NCI-H2196 treated with DMSO at 0.1 percent for 48 hours (cell line): ENCODE results near the gene FRYL.

ENCODE experiments used
- DNase-seq: peaks from one replicate; lab custom pipeline; 2025; ENCODE audit not compliant: unreplicated experiment; lab: John Stamatoyannopoulos, UW

The FRYL gene

GRCh38 chr4:48565362-48566033, 214.6 kb downstream of the FRYL start:
- no peak for DNase-seq

- no peak for DNase-seq
Measured at GRCh38 chr4:48564151-48564550, 215.9 kb downstream of the FRYL start.

GRCh38 chr4:48558819-48559218, 221.3 kb downstream of the FRYL start:
- DNase-seq: no peak

DNA sequence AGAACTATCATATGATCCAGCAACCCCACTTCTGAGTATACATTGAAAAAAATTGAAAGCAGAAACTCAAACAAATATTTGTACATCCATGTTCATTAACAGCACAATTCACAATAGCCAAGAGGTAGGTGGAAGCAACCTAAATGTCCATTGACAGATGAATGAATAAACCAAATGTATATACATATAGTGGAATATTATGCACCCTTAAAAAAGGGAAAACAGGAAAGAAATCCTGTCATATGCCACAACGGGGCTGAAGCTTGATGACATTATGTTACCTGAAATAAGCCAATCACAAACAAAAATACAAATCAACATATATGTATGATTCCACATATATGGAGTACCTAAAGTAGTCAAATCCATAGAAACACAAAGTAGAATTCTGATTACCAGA, 222.1 kb downstream of the FRYL start:
- DNase-seq: no peak

GRCh38 chr4:48557478-48557877, 222.6 kb downstream of the FRYL start:
- no peak for DNase-seq

GRCh38 chr4:48556268-48556667, 223.8 kb downstream of the FRYL start:
- DNase-seq: no peak

DNA sequence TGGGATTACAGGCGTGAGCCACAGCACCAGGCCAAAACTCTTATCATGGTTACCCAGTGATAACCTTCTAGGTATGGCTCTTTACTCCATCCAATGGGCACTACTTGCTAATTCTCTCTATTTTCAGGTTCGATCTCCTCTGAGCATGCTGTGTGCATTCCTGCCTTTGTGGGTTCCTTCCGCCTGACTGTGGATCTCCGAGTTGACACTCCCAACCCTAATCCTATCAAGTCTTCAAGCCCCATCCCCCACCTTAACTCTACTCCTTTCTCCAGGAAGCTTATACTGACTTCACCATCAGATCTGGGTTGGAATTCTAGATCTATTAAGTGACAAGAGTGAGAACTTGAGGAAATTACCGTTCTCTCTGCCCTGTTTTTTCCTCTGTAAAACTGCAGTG, 225.5 kb downstream of the FRYL start:
- DNase-seq: no peak

DNA sequence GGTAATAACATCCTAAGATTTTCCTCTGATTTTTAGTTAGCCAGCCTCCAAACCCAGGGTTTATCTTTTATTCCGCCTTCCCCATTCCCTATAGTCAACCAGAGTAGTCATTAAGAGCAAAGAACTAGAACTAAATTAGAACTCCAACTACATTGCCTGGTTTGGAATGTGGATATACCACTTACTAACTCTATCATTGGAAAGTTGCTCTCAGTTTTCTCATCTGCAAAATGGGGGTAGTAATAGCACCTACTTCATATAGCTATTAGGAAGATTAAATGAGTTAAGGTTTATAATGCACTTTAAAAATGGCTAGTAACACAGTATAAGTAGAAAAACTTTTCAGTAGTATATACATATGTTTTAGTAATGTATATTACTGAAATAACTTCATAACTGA, 226.4 kb downstream of the FRYL start:
- no peak for DNase-seq

DNA sequence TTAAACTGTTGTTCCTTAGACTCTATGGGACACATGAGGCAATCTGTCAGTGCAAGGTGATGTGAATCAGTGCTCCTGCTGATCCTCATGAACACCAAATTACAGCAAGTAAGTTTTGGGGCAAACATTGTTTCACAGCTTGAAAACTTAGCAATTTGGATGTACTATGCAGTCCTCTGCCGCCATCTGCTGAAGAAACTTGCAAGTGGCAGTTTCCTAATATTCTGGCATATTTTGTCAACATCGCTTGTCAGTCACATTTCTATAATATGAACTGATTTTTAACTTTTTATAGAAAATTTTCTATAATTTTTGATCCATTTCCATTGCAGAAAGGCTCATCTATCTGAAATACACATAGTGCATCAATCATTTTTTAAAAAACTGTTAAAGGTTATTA, 233.7 kb downstream of the FRYL start:
- peak; percentile 13 for DNase-seq

GRCh38 chr4:48543796-48544195, 236.3 kb downstream of the FRYL start:
- no peak for DNase-seq

GRCh38 chr4:48542888-48543287, 237.2 kb downstream of the FRYL start:
- DNase-seq: no peak

- no peak for DNase-seq
Measured at GRCh38 chr4:48539597-48539996, 240.5 kb downstream of the FRYL start.

- no peak for DNase-seq
Measured at GRCh38 chr4:48538358-48538757, 241.7 kb downstream of the FRYL start.

GRCh38 chr4:48526406-48526805, 253.7 kb downstream of the FRYL start:
- no peak for DNase-seq

DNA sequence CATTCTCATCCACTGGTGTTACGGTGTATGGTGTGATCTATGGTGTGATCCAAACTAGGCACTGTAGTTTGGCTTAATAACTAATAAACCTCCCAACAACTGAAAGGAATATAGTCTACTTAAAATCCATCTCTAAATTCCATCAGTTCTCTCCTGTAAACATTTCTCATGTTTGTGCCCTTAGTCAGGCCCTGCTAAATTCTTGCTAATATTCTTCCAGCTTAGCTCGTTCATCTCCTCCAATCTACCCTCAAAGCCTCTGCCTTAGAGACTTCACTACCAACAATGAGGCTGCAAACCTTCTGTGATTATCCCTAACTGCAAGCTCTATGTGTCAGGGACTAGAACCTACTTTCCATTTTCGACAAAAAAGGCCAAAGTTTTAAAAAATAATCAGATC, 261.9 kb downstream of the FRYL start:
- no peak for DNase-seq

DNA sequence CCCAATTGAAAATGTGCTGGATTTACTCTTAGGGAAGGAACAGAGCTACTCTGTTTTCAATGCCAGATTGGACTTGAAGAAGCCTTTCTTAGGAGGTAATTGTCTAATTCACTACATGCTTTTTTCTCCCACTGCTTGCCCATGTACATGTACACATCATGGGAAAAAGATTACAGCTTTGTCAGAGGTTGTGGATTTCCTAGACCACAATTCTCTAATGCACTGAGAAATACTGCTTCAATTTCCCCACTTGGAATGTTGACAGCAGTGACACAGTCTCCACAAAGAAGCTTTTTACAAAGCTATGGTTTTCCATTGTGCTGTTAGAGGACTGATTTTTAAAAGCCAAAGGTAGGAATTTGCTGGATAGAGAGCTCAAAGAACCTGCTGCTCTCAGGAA, 270.5 kb downstream of the FRYL start:
- DNase-seq: no peak

DNA sequence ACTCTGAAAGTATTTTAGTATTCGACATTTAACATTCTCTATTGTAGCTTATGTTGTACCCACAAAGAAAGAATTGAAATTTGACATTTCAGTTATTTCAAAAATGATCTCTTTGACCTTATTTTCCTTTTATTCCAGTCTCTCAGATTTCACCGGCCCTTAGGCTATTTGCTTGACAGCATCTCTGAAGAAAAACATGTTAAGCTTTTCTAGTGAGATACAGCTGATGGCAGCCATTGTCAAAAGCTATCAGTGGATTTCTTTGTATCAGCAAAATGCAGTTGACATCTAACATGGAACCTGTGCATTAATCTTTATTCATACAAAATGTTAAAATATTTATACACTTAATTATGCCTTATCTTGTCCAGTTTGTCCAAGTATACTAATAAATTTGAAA, 273.4 kb downstream of the FRYL start:
- DNase-seq: no peak

- no peak for DNase-seq
Measured at GRCh38 chr4:48504352-48504751, 275.7 kb downstream of the FRYL start.

DNA sequence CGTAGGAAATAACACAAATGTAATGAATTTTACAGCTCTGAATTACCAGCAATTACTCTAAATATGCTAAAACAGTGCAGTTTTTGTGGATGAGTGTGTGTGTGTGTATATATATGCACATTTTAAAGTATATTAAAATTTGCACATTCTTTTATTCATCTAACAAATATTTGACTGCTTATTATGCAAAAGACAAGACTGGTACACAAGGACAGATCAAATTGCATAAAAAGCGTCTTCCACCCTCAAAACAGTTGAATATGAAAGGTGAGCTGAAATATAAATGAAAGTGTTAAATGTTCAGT, 276.1 kb downstream of the FRYL start:
- no peak for DNase-seq

DNA sequence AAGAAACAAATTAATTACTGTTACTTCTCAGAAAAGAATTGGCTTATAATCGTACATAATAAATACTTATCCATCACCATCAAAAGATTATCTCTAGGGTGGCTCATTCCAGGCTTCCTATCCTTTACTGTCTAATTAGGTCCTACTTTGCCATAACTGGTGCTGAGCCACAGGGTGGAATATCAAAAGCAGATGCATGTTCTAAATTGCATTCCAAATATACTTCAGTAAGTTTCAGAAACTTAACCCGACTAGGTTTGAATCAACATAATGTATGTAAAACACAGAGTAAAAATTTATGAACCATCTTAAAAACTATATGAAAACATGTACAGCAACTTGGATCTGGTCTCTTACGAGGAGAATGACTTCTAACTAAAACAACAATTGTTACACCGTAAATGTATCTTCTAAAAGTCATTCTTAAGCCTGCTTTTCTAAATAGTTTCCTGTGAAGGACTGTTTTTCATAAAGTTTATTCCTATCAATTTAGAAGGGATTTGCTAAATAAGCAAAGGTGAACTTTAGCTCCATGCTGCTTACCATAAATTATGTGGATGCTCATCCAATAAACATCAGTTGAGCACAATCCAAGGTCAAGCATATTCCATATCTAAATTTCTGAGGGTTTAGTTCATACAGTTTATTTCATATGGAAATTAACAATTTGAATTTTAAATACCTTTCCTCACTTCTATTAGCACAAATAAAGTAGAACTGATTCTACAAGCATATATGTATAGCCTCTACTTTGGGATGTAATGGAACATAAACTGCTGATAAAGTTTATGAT, 276.6 kb downstream of the FRYL start:
- no peak for DNase-seq

DNA sequence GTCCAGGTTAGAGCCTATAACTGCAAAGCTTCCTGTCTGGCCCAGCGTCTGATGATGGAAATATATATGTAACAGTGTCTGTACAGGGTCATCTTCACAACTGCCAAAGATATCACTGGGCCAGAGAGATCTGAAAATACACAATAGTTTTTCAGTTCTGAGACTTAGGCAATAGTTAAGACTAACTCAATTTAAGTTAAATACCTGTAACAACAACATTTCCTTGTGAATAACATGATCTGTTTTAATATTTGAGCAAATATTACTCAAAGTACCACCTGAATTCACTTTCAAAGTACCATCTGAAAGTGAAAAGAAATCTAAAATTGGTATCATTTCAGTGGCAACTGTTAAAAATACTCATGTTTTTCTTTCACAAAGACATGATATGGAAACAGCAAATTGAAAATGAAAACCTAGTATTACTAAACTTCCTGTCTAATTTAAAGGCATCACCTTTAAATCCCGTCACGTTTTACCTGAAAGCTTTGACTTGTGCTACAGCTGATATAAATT, 280.5 kb downstream of the FRYL start:
- no peak for DNase-seq

DNA sequence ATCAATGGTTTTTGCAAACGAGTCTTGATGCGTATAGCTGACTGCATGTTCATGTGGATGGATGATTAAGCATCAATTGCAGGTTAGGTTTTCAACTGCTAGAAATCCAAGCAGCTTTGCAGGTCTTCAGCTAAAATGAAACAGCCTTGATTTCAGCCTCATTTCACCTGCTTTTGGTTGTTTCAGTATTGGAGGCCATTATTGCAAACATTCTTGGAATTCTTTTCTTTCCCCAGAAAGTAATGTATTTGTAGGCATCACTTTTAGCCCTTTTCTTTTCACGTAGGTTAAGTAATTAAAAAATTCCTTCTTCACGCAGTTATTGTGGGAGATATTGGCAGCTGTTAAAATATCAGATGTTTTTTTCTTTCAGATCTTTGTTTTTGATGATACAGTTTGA, 281.2 kb downstream of the FRYL start:
- DNase-seq: no peak

DNA sequence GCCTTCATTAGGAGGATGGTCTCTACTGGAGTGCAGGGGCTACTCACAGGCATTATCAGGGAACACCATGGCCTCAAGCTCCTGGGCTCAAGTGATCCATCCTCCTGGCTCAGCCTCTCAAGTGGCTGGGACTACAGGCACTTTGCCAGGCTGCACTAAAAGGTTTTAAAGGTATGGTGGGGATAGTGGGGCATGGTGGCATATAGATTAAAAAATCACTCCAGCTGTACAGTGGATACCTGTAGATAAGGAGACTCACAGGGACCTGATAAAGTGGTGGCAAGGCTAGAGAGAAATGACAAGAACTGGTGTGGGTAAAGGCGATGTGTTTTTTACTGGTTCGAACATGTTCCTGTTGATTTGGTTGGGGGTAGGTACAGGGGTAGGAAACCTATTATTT, 284.1 kb downstream of the FRYL start:
- DNase-seq: no peak
